ENCODE data around the gene FSD2. TPM values are rescaled to one million over a fixed set of nuclear protein-coding genes. Genes with fewer than 3 reads are reported as not detected.

The FSD2 gene
- total and polyA plus RNA-seq, 2 of the 4 experiments (the other 2 are of a cell fraction): not detected

DNA sequence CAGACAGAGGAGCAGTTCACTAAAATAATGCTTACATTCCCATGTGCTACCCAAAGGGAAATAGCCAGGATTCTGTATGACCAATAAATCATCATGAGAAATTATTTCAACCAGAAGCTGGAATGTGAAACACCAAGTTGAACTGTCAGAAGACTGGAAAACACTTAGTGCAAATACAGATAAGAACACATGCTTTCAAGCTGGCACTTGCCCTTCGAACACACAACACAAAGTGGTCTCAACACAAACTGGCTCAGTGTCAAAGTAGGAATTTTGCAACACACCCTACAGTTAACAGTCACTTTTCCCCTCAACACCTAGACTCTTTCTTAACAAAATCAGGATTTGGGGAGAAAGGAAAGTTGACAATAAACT, 1.3 kb downstream of the FSD2 start:
- no TSS peak for BruUV-seq (replicated peaks)
- Histone ChIP-seq H3K4me1 (ENCODE audit: control insufficient read depth, insufficient read depth, low read length) (no peaks in the 10 kb centered on the region), H3K9me3 (ENCODE audit: control insufficient read depth, insufficient read depth, low read length) (no peaks in the 10 kb centered on the region), H4K91ac (ENCODE audit: insufficient read depth, low read depth, low read length) (no peak overlapping the region), H2BK15ac (ENCODE audit: low read depth, low read length) (no peak overlapping the region), H4K8ac (ENCODE audit: low read depth in 2 of 2, low read length in 2 of 2) (no peak overlapping the region), H3K27me3 (ENCODE audit: control insufficient read depth, insufficient read depth, low read length) (peaks cover 16% of the 10 kb centered on the region), H4K5ac (ENCODE audit: low read depth, low read length) (no peak overlapping the region), H2AK5ac (ENCODE audit: low read depth, low read length) (no peak overlapping the region), H4K20me1 (ENCODE audit: insufficient read depth, low read length) (no peaks in the 10 kb centered on the region; the same call in 1 of the 2 replicates), H3K18ac (ENCODE audit: low read depth, low read length) (no peak overlapping the region), H2BK20ac (ENCODE audit: low read depth, low read length) (no peak overlapping the region), H2BK5ac (ENCODE audit: low read depth, low read length, poor library complexity, severe bottlenecking) (no peak overlapping the region), H3K27ac (ENCODE audit: insufficient read depth, low read length) (no peak overlapping the region), H3K4me2 (ENCODE audit: low read depth, low read length) (no peak overlapping the region), H3K36me3 (ENCODE audit: control insufficient read depth, insufficient read depth, low read length) (no peaks in the 10 kb centered on the region), H2BK120ac (ENCODE audit: low read depth, low read length) (no peak overlapping the region), H3K56ac (ENCODE audit: extremely low read depth, insufficient read depth, low read length) (no peak overlapping the region), H3K9ac (ENCODE audit: low read depth, low read length) (no peak overlapping the region), H3K79me1 (ENCODE audit: low read depth in 1 of 2, low read length in 2 of 2) (peaks cover 5 to 9% of the 10 kb centered on the region in 2 experiments; a peak in 3 of 4 replicates), H3K9me1 (ENCODE audit: insufficient read depth, low read length) (0 out of 2 replicates have a peak, but pooled peaks cover 5% of the 10 kb centered on the region), H3K4ac (ENCODE audit: low read depth, low read length) (no peak overlapping the region), H2AK9ac (replicated peaks; ENCODE audit: low read depth, low read length, poor library complexity) (no peak overlapping the region), H3K23ac (ENCODE audit: low read depth, low read length) (no peak overlapping the region), H2AFZ (replicated peaks; ENCODE audit: low read length, poor library complexity) (no peak overlapping the region), H3K4me3 (ENCODE audit: insufficient read depth, low read depth, low read length) (no peak overlapping the region), H3K14ac (replicated peaks; ENCODE audit: low read depth, low read length) (no peak overlapping the region)
- TF ChIP-seq, protein P1, sequence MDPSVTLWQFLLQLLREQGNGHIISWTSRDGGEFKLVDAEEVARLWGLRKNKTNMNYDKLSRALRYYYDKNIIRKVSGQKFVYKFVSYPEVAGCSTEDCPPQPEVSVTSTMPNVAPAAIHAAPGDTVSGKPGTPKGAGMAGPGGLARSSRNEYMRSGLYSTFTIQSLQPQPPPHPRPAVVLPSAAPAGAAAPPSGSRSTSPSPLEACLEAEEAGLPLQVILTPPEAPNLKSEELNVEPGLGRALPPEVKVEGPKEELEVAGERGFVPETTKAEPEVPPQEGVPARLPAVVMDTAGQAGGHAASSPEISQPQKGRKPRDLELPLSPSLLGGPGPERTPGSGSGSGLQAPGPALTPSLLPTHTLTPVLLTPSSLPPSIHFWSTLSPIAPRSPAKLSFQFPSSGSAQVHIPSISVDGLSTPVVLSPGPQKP (IDR thresholded peaks at IDR 0.05; ENCODE audit: borderline replicate concordance, low read depth, low read length): no peak
- no peak for TF ChIP-seq FOS (IDR thresholded peaks at IDR 0.05; ENCODE audit: low read depth, low read length)
- TF ChIP-seq CHD1 (IDR thresholded peaks at IDR 0.05; ENCODE audit: low read depth, low read length): no peak
- TF ChIP-seq BHLHE40 (IDR thresholded peaks at IDR 0.05; ENCODE audit: low read depth, low read length): no peak
- no peak for TF ChIP-seq POLR2A (IDR thresholded peaks at IDR 0.05; ENCODE audit: low read depth, low read length)
- no peak for TF ChIP-seq MXI1 (IDR thresholded peaks at IDR 0.05; ENCODE audit: borderline replicate concordance, low read depth, low read length)
- no peak for TF ChIP-seq RFX5 (IDR thresholded peaks at IDR 0.05; ENCODE audit: low read depth, low read length)
- TF ChIP-seq CEBPB (IDR thresholded peaks at IDR 0.05; ENCODE audit: low read depth, low read length): no peak
- no peak for TF ChIP-seq RCOR1 (IDR thresholded peaks at IDR 0.05; ENCODE audit: insufficient replicate concordance, low read length)
- no peak for TF ChIP-seq MAFK (IDR thresholded peaks at IDR 0.05; ENCODE audit: low read depth, low read length)
- no peak for TF ChIP-seq RAD21 (IDR thresholded peaks at IDR 0.05; ENCODE audit: low read length)
- no peak for TF ChIP-seq NFE2L2 (IDR thresholded peaks at IDR 0.05; ENCODE audit: low read depth, low read length)
- TF ChIP-seq, protein P2, sequence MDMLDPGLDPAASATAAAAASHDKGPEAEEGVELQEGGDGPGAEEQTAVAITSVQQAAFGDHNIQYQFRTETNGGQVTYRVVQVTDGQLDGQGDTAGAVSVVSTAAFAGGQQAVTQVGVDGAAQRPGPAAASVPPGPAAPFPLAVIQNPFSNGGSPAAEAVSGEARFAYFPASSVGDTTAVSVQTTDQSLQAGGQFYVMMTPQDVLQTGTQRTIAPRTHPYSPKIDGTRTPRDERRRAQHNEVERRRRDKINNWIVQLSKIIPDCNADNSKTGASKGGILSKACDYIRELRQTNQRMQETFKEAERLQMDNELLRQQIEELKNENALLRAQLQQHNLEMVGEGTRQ (IDR thresholded peaks at IDR 0.05; ENCODE audit: low read depth, low read length): no peak
- TF ChIP-seq, protein P3, sequence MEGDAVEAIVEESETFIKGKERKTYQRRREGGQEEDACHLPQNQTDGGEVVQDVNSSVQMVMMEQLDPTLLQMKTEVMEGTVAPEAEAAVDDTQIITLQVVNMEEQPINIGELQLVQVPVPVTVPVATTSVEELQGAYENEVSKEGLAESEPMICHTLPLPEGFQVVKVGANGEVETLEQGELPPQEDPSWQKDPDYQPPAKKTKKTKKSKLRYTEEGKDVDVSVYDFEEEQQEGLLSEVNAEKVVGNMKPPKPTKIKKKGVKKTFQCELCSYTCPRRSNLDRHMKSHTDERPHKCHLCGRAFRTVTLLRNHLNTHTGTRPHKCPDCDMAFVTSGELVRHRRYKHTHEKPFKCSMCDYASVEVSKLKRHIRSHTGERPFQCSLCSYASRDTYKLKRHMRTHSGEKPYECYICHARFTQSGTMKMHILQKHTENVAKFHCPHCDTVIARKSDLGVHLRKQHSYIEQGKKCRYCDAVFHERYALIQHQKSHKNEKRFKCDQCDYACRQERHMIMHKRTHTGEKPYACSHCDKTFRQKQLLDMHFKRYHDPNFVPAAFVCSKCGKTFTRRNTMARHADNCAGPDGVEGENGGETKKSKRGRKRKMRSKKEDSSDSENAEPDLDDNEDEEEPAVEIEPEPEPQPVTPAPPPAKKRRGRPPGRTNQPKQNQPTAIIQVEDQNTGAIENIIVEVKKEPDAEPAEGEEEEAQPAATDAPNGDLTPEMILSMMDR (conservative IDR thresholded peaks at IDR 0.05; ENCODE audit: low read depth, low read length): no peak
- ChIA-PET CTCF (interaction anchor here (0.6 kb wide), 1 partner anchor 165 kb away, joined by 3 read pairs; no protein-coding TSS in a partner anchor), POLR2A (ENCODE audit: unreplicated experiment) (no interaction called here)
- ATAC-seq (ENCODE audit: low read depth): no peak
- dilution Hi-C loops (cut with HindIII; ENCODE audit: low sequenced_read_pairs, unreplicated experiment): no loop called here
- no peak for DNase-seq
- in situ Hi-C loops (cut with MboI; ENCODE audit: low sequenced_read_pairs): no loop called here
- intact Hi-C loops (cut with micrococcal nuclease): no loop called here
- WGBS, 2 experiments (ENCODE audit: extremely low coverage in 2 of 2, insufficient read length in 1 of 2): no CpG with 5 or more reads among the region's 1 CpG

Data from IMR-90 (cell line).